GM13977 (cell line): ENCODE measurements around the gene ZSWIM6.

ENCODE experiments used
- DNase-seq: peaks from one replicate; pipeline ENCODE4 v3.0.0; 2012; ENCODE audit warnings: low spot score
- in situ Hi-C: fragments of 300-500 bp; cut with MboI; formaldehyde crosslinking; loops from one replicate; pipeline ENCODE4 v1.12.0; 2022; ENCODE audit warnings: low sequenced_read_pairs, low pct_unique_long_range_greater_than_20kb, mixed read lengths, inconsistent platforms; ENCODE audit not compliant: unreplicated experiment
- TF ChIP-seq, protein P1 (sequence below): IDR thresholded peaks from 2 replicates; pipeline ENCODE4 v1.5.1; 2012; ENCODE audit warnings: mild to moderate bottlenecking, control low read depth; ENCODE audit not compliant: insufficient read depth; ENCODE audit errors: extremely low read depth, missing control alignments

Gene ZSWIM6

DNA sequence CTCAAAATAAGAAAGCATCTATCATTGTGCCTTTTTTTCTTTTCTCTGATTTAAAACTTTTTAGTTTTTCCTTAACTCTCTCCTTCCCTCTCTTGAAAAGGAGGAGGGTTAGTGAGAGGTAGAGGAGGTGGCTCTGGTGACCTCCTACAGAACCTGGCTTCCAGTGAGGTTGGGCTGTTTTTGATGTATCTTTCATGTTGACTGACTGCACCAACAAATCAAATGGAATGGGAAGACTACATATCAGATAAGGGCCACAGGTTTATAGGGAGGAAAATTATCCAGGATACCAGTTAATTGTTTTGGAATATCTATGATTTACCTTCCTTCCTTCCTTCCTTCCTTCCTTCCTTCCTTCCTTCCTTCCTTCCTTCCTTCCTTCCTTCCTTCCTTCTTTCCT lies 173.2 kb downstream of the ZSWIM6 start:
- TF ChIP-seq, protein P1, sequence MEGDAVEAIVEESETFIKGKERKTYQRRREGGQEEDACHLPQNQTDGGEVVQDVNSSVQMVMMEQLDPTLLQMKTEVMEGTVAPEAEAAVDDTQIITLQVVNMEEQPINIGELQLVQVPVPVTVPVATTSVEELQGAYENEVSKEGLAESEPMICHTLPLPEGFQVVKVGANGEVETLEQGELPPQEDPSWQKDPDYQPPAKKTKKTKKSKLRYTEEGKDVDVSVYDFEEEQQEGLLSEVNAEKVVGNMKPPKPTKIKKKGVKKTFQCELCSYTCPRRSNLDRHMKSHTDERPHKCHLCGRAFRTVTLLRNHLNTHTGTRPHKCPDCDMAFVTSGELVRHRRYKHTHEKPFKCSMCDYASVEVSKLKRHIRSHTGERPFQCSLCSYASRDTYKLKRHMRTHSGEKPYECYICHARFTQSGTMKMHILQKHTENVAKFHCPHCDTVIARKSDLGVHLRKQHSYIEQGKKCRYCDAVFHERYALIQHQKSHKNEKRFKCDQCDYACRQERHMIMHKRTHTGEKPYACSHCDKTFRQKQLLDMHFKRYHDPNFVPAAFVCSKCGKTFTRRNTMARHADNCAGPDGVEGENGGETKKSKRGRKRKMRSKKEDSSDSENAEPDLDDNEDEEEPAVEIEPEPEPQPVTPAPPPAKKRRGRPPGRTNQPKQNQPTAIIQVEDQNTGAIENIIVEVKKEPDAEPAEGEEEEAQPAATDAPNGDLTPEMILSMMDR: no peak
- in situ Hi-C loops: no loop called here
- DNase-seq: no peak

- DNase-seq: no peak
- in situ Hi-C loops: no loop called here
- TF ChIP-seq, protein P1: no peak
These were observed 175.2 kb downstream of the ZSWIM6 start for GRCh38 chr5:61507232-61507631.

- TF ChIP-seq, protein P1: no peak
- no peak for DNase-seq
- in situ Hi-C loops: no loop called here
These were observed 184.9 kb downstream of the ZSWIM6 start for GRCh38 chr5:61516946-61517345.

GRCh38 chr5:61519728-61520277 lies 187.7 kb downstream of the ZSWIM6 start:
- TF ChIP-seq, protein P1: no peak
- in situ Hi-C loops: no loop called here

GRCh38 chr5:61523073-61523472 lies 191.0 kb downstream of the ZSWIM6 start:
- no peak for DNase-seq
- TF ChIP-seq, protein P1: no peak
- in situ Hi-C loops: no loop called here

More at GRCh38 chr5:61519728-61520277, 187.7 kb downstream of the ZSWIM6 start:
- no peak for DNase-seq

- TF ChIP-seq, protein P1: no peak
- in situ Hi-C loops: no loop called here
- DNase-seq: no peak
These were observed 191.9 kb downstream of the ZSWIM6 start for GRCh38 chr5:61523997-61524396.
